NT2/D1 (cell line): ENCODE data around the gene MLLT3.

Experiments used
- DNase-seq: peaks from one replicate; pipeline ENCODE4 v3.0.0-alpha.2; 2011; ENCODE audit warnings: low read depth, low spot score
- H3K27me3 ChIP-seq: 2 replicates; pipeline ENCODE4 v1.6.0; 2011; ENCODE audit warnings: mild to moderate bottlenecking; ENCODE audit not compliant: insufficient read length, insufficient read depth
- H3K36me3 ChIP-seq: 2 replicates; pipeline ENCODE4 v1.6.1; 2011; ENCODE audit warnings: mild to moderate bottlenecking, low read length, mixed read lengths; ENCODE audit not compliant: insufficient read depth, insufficient read length
- H3K4me1 ChIP-seq: 2 replicates; pipeline ENCODE4 v1.5.1; 2011; ENCODE audit not compliant: insufficient read depth, insufficient read length
- H3K4me3 ChIP-seq: 2 replicates; pipeline ENCODE4 v1.5.1; 2011; ENCODE audit warnings: low read depth; ENCODE audit not compliant: insufficient read length
- H3K9ac ChIP-seq: 2 replicates; pipeline ENCODE4 v1.6.0; 2011; ENCODE audit warnings: low read depth; ENCODE audit not compliant: insufficient read length
- H3K9me3 ChIP-seq: 2 replicates; pipeline ENCODE4 v1.5.1; 2011; ENCODE audit warnings: mild to moderate bottlenecking, low read length; ENCODE audit not compliant: insufficient read depth
- SUZ12 ChIP-seq: IDR thresholded peaks from 2 replicates; pipeline ENCODE4 v1.6.1; 2011; ENCODE audit not compliant: insufficient read length, insufficient read depth; ENCODE audit errors: extremely low read depth
- YY1 ChIP-seq: IDR thresholded peaks from 2 replicates; pipeline ENCODE4 v1.6.1; 2011; ENCODE audit not compliant: insufficient read length, insufficient read depth
- ZNF274 ChIP-seq: IDR thresholded peaks from 2 replicates; pipeline ENCODE4 v1.6.1; 2011; ENCODE audit warnings: mild to moderate bottlenecking, low read depth, low read length

The MLLT3 gene

DNA sequence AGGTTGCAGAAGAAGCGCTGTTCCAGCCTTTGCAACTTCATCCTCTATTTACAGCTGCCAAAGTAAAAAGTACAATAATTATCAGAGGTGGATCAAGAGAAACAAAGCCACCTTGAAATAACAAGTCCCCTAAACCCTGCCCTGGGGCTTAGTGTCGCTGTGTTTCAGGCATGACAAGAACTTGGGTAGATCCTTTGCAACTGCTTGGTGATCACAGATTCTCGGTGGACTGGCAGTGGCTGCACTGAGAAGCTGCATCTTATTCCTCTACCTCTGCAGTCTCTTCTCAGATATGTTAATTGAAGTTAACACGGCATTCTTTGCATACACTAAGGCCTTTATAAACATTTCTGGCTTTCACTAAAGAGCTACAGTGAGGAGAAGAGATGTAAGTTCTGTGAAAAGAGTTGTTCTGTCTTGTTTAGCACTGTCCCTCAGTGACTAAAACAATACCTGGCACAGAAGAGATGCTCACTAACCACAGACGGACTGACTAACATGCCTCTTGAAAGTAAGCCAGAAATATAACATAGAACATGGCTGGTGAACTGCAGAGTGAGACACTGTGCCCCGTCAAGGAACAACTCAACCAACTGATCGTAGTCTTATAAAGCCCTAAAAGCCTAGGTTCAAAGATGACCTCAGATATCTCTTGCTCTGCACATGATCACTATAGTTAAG, 144.2 kb downstream of the MLLT3 start:
- H3K27me3 ChIP-seq = no peaks in the 10 kb centered on the region
- H3K4me3 ChIP-seq = no peak overlapping the region
- TF ChIP-seq SUZ12 (no peak), ZNF274 (no peak), YY1 (no peak)
- no peaks in the 10 kb centered on the region for H3K4me1 ChIP-seq
- H3K9me3 ChIP-seq = no peaks in the 10 kb centered on the region
- no peaks in the 10 kb centered on the region for H3K36me3 ChIP-seq
- DNase-seq = no peak
- no peak overlapping the region for H3K9ac ChIP-seq

DNA sequence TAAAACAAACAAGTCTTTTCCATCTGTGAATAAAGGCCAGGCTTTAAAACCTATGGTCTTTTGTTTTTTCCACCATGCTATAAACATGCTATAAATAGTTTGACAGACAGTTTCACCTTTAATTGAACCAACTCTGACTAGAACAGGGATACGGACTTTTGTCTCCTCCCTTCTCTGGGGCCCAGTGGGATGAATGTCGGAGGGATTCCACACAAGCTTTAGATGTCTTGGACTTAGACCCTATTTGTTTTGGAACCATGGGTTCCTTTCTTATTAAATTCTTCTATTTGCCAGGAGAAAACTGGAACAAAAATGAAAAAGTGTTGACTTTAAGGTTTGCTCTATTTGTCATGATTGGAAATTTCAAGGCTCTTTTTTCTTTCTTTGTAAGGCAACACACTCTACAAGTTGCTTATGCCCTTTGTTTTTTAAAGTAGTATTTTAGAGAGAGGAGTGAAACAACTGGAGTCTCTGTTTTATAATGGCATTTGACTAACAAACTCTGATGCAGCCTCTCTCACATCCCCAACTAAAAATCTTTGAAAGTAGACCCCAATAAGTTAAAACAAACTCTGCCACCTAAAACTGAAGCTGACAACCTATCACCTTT, 145.3 kb downstream of the MLLT3 start:
- Histone ChIP-seq H3K36me3 (no peaks in the 10 kb centered on the region), H3K9ac (no peak overlapping the region), H3K9me3 (no peaks in the 10 kb centered on the region), H3K4me1 (no peaks in the 10 kb centered on the region), H3K4me3 (no peak overlapping the region), H3K27me3 (no peaks in the 10 kb centered on the region)
- TF ChIP-seq ZNF274 = no peak
- no peak for TF ChIP-seq SUZ12
- TF ChIP-seq YY1 = no peak
- no peak for DNase-seq

DNA sequence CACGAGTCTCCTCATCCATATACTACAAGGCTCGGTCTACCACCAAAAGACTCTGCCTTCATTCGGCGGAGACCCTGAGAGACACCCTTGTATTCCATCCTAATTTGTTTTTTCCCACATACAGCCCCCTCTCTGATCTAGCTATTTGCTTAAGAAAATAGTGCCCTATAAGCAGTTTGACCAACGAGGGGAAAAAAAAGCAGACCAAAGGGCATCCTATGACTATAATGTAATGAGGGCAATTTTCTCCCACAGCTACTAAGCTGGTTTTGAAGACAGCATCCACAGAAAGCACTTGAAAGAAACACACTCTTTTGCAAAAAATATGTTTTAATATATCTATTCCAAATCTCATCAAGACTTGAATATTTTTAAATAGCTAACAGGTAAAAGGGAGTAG, 147.8 kb downstream of the MLLT3 start:
- no peaks in the 10 kb centered on the region for H3K36me3 ChIP-seq
- H3K9me3 ChIP-seq = no peaks in the 10 kb centered on the region
- no peaks in the 10 kb centered on the region for H3K4me1 ChIP-seq
- no peaks in the 10 kb centered on the region for H3K27me3 ChIP-seq
- no peak for DNase-seq
- no peak overlapping the region for H3K9ac ChIP-seq
- TF ChIP-seq SUZ12 = no peak
- TF ChIP-seq YY1 = no peak
- no peak for TF ChIP-seq ZNF274
- H3K4me3 ChIP-seq = no peak overlapping the region

- Histone ChIP-seq H3K9me3 (no peaks in the 10 kb centered on the region), H3K4me1 (no peaks in the 10 kb centered on the region), H3K9ac (no peak overlapping the region), H3K36me3 (no peaks in the 10 kb centered on the region), H3K4me3 (no peak overlapping the region), H3K27me3 (no peaks in the 10 kb centered on the region)
- TF ChIP-seq YY1 (no peak), SUZ12 (no peak), ZNF274 (no peak)
- no peak for DNase-seq
Observed at GRCh38 chr9:20473515-20474013, 148.7 kb downstream of the MLLT3 start.

DNA sequence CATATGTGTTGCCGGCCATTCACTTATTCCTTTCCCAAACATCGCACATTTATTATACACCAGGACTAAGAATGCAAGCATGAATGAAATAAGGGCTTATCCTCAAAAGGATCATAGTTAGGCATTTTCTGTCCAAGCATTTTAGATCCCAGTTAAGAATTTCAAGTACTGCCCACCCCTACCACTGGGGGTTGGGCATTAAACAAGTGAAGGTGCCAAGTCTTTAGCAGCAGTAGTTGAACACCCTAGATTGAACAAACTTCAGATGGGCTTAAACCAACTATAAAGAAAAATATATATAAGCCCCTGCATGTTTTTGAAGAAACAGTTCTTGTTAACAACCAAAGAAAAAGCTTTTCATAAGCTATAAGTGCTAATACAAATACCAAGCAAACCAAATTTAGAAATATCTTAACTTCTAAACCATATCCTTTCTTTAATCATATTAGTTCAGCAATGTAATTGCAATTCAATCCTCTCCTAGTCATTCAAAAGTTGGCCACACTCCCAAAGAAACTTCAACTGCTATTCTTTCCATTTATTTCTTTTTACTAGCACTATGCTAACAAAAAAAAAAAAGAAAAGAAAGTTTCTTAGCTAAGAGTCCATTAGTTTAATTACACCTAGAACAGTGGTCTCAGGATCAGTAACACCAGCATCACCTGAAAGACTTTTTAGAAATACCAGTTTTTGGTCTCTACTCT, 149.8 kb downstream of the MLLT3 start:
- no peaks in the 10 kb centered on the region for H3K36me3 ChIP-seq
- TF ChIP-seq ZNF274 = no peak
- no peak for TF ChIP-seq YY1
- TF ChIP-seq SUZ12 = no peak

GRCh38 chr9:20466328-20467008, 155.8 kb downstream of the MLLT3 start:
- TF ChIP-seq ZNF274 (no peak), YY1 (no peak), SUZ12 (no peak)
- Histone ChIP-seq H3K36me3 (no peaks in the 10 kb centered on the region), H3K4me3 (no peak overlapping the region)

More for the DNA sequence above, 149.8 kb downstream of the MLLT3 start:
- Histone ChIP-seq H3K9me3 (no peaks in the 10 kb centered on the region), H3K4me3 (no peak overlapping the region), H3K27me3 (no peaks in the 10 kb centered on the region), H3K4me1 (no peaks in the 10 kb centered on the region), H3K9ac (no peak overlapping the region)
- DNase-seq = no peak

DNA sequence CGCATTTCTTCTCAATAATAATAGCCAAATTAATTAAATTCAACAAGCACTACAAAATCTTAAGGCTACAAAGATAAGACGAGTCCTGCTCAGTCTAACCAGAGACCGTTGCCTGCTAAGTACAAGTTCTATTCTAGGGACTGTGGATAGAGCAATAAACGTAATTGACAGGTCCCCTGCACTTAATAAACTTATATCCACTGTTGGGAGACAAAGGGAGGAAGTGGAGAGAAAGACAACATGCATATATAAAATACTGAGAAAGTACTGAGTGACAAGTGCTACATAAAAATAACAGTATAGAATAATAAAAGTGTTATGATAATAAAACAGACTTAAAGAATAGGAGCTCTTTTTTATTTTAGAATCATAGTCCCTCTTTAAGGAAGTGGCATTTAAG, 158.1 kb downstream of the MLLT3 start:
- Histone ChIP-seq H3K9me3 (no peaks in the 10 kb centered on the region), H3K4me3 (no peak overlapping the region), H3K36me3 (no peaks in the 10 kb centered on the region), H3K9ac (no peak overlapping the region), H3K27me3 (no peaks in the 10 kb centered on the region), H3K4me1 (no peaks in the 10 kb centered on the region)
- DNase-seq = no peak
- no peak for TF ChIP-seq SUZ12
- TF ChIP-seq ZNF274 = no peak

More at GRCh38 chr9:20466328-20467008, 155.8 kb downstream of the MLLT3 start:
- H3K27me3 ChIP-seq = no peaks in the 10 kb centered on the region
- H3K9ac ChIP-seq = no peak overlapping the region
- DNase-seq = no peak
- no peaks in the 10 kb centered on the region for H3K4me1 ChIP-seq
- H3K9me3 ChIP-seq = no peaks in the 10 kb centered on the region
